ENCODE measurements around the gene CEP112. TPM values are rescaled to one million over a fixed set of nuclear protein-coding genes. Genes with fewer than 3 reads are reported as not detected.

The CEP112 gene
- total and polyA plus RNA-seq, 10 of the 15 experiments (the other 5 are each of a cell fraction or from before 2014, with no cell fraction given) = 0.11 to 3.8 (median 0.32) TPM; not detected in 1

- TF ChIP-seq CBX3 (IDR thresholded peaks at IDR 0.05; ENCODE audit: borderline replicate concordance, low read depth) (no peak), RELA (IDR thresholded peaks at IDR 0.05; ENCODE audit: borderline replicate concordance, partially characterized antibody) (no peak), RCOR1 (conservative IDR thresholded peaks at IDR 0.05; ENCODE audit: low read depth, low read length) (no peak), SUZ12 (IDR thresholded peaks at IDR 0.05; ENCODE audit: unreplicated experiment) (no peak), TCF3 (IDR thresholded peaks at IDR 0.05; ENCODE audit: borderline replicate concordance, insufficient read depth, low read depth, low read length) (no peak), NFIC (IDR thresholded peaks at IDR 0.05; ENCODE audit: low read depth, low read length) (peak; percentile 80; the same call in 1 of the 2 replicates), LARP7 (IDR thresholded peaks at IDR 0.05) (no peak), ZBED1 (IDR thresholded peaks at IDR 0.05; ENCODE audit: borderline replicate concordance) (peak; percentile 58; the same call in 1 of the 2 replicates), SKIL (IDR thresholded peaks at IDR 0.05; ENCODE audit: low read depth, poor library complexity, severe bottlenecking) (no peak), SUPT20H (IDR thresholded peaks at IDR 0.05; ENCODE audit: borderline replicate concordance, control insufficient read depth, low read depth, low read length) (no peak), PML (IDR thresholded peaks at IDR 0.05; ENCODE audit: low read length) (peak; percentile 39; the same call in 1 of the 2 replicates), IRF3 (IDR thresholded peaks at IDR 0.05) (no peak), SIX5 (IDR thresholded peaks at IDR 0.05; ENCODE audit: low read depth, low read length, severe bottlenecking) (no peak), BMI1 (IDR thresholded peaks at IDR 0.05; ENCODE audit: borderline replicate concordance) (no peak), E2F4 (IDR thresholded peaks at IDR 0.05; ENCODE audit: low read depth, low read length) (no peak), FOXM1 (IDR thresholded peaks at IDR 0.05; ENCODE audit: low read depth, low read length) (peak; percentile 73; the same call in 1 of the 2 replicates), RAD51 (IDR thresholded peaks at IDR 0.05) (no peak), KLF5 (IDR thresholded peaks at IDR 0.05; ENCODE audit: partially characterized antibody) (no peak), NFYA (IDR thresholded peaks at IDR 0.05; ENCODE audit: borderline replicate concordance, low read depth, low read length) (no peak), PBX3 (IDR thresholded peaks at IDR 0.05; ENCODE audit: insufficient replicate concordance, low read depth, low read length) (no peak), POLR2A (IDR thresholded peaks at IDR 0.05; ENCODE audit: low read depth, low read length) (no peak), BCL11A (IDR thresholded peaks at IDR 0.05; ENCODE audit: low read depth, low read length) (peak; percentile 89), MYB (IDR thresholded peaks at IDR 0.05; ENCODE audit: borderline replicate concordance, low read depth, low read length) (no peak)
These were observed 535.3 kb downstream of the CEP112 start (continued) for GRCh38 chr17:65656390-65657250.

All from GM12878 (cell line).